Neural cell (in vitro differentiated cells): ENCODE measurements around the gene DPAGT1. TPM values are rescaled to one million over a fixed set of nuclear protein-coding genes. Genes with fewer than 3 reads are reported as not detected.

ENCODE experiments used
- H2AFZ ChIP-seq: fragments of 200-600, 300-800 bp; sonication (generic), shearing (Covaris generic); 2 replicates; pipeline ENCODE4 v1.6.0; 2014; ENCODE audit warnings: low read depth, mild to moderate bottlenecking, antibody characterized with exemption, low read length, moderate library complexity
- H3F3A ChIP-seq: fragments of 200-600 bp; shearing (Covaris generic); 2 replicates; pipeline ENCODE4 v1.6.1; 2016; ENCODE audit warnings: mild to moderate bottlenecking, moderate library complexity, mixed read lengths, antibody characterized with exemption, low read length; ENCODE audit not compliant: insufficient read depth, poor library complexity, severe bottlenecking
- H3K27ac ChIP-seq: fragments of 200-600, 300-800 bp; sonication (generic), shearing (Covaris generic); 2 replicates; pipeline ENCODE4 v1.5.1; 2014; ENCODE audit warnings: mild to moderate bottlenecking, low read length, moderate library complexity
- H3K27me3 ChIP-seq: fragments of 300-800, 200-600 bp; sonication (generic), shearing (Covaris generic); 2 replicates; pipeline ENCODE4 v1.6.0; 2014; ENCODE audit warnings: mild to moderate bottlenecking, low read depth, low read length, moderate library complexity; ENCODE audit not compliant: insufficient read depth
- H3K36me3 ChIP-seq: fragments of 300-800, 200-600 bp; sonication (generic), shearing (Covaris generic); 2 replicates; pipeline ENCODE4 v1.5.1; 2014; ENCODE audit warnings: mild to moderate bottlenecking, antibody characterized with exemption, low read length, moderate library complexity; ENCODE audit not compliant: insufficient read depth
- H3K4me2 ChIP-seq: fragments of 300-800, 200-600 bp; sonication (generic), shearing (Covaris generic); 2 replicates; pipeline ENCODE4 v1.6.0; 2014; ENCODE audit warnings: mild to moderate bottlenecking, low read length
- H3K4me3 ChIP-seq: fragments of 300-800, 200-600 bp; sonication (generic), shearing (Covaris generic); 2 replicates; pipeline ENCODE4 v1.5.1; 2014; ENCODE audit warnings: mild to moderate bottlenecking, low read length, moderate library complexity
- H3K79me2 ChIP-seq: fragments of 200-600 bp; shearing (Covaris generic); replicated peaks from 2 replicates; pipeline ENCODE4 v1.6.0; 2014; ENCODE audit warnings: mild to moderate bottlenecking, low read length, moderate library complexity; ENCODE audit not compliant: insufficient read depth
- H3K9ac ChIP-seq: fragments of 300-800, 200-600 bp; sonication (generic), shearing (Covaris generic); 2 replicates; pipeline ENCODE4 v1.6.1; 2016; ENCODE audit warnings: mild to moderate bottlenecking, low read length, mixed read lengths
- H3K9me2 ChIP-seq: fragments of 200-600 bp; shearing (Covaris generic); 2 replicates; pipeline ENCODE4 v1.6.1; 2016; ENCODE audit warnings: mild to moderate bottlenecking, low read length, mixed read lengths; ENCODE audit not compliant: insufficient read depth
- H3K9me3 ChIP-seq: fragments of 200-600, 300-800 bp; sonication (generic), shearing (Covaris generic); 2 replicates; pipeline ENCODE4 v1.6.1; 2016; ENCODE audit warnings: mild to moderate bottlenecking, mixed run types, low read length, moderate library complexity, mixed read lengths
- H4K20me1 ChIP-seq: fragments of 200-600 bp; shearing (Covaris generic); 2 replicates; pipeline ENCODE4 v1.6.1; 2016; ENCODE audit warnings: mild to moderate bottlenecking, mixed run types; ENCODE audit not compliant: insufficient read depth
- CTCF ChIP-seq: fragments of 450-650 bp; IDR thresholded peaks from 2 replicates; pipeline ENCODE4 v1.5.1; 2014; ENCODE audit warnings: antibody characterized with exemption, mild to moderate bottlenecking, moderate library complexity; ENCODE audit not compliant: poor library complexity, severe bottlenecking
- EP300 ChIP-seq: fragments of 450-650 bp; conservative IDR thresholded peaks from 2 replicates; pipeline ENCODE4 v1.6.1; 2014; ENCODE audit warnings: antibody characterized with exemption, mild to moderate bottlenecking, moderate library complexity; ENCODE audit not compliant: poor library complexity, severe bottlenecking
- EZH2 ChIP-seq: fragments of 200-600, 300-800 bp; shearing (Covaris generic), sonication (generic); IDR thresholded peaks from 2 replicates; pipeline ENCODE4 v1.6.1; 2014; ENCODE audit warnings: antibody characterized with exemption, low read length, borderline replicate concordance, mild to moderate bottlenecking; ENCODE audit not compliant: insufficient read depth, poor library complexity, severe bottlenecking
- MXI1 ChIP-seq: fragments of 450-650 bp; conservative IDR thresholded peaks from 2 replicates; pipeline ENCODE4 v1.6.1; 2014; ENCODE audit warnings: antibody characterized with exemption, mild to moderate bottlenecking; ENCODE audit not compliant: poor library complexity, severe bottlenecking
- POLR2AphosphoS5 ChIP-seq: IDR thresholded peaks from 2 replicates; pipeline ENCODE4 v1.6.1; 2012
- RAD21 ChIP-seq: fragments of 450-650 bp; conservative IDR thresholded peaks from 2 replicates; pipeline ENCODE4 v1.6.1; 2014; ENCODE audit warnings: antibody characterized with exemption, mild to moderate bottlenecking, moderate library complexity
- SMC3 ChIP-seq: fragments of 450-650 bp; conservative IDR thresholded peaks from 2 replicates; pipeline ENCODE4 v1.6.1; 2014; ENCODE audit warnings: antibody characterized with exemption, mild to moderate bottlenecking, moderate library complexity; ENCODE audit not compliant: poor library complexity
- TAF1 ChIP-seq: IDR thresholded peaks from 2 replicates; pipeline ENCODE4 v1.6.1; 2012; ENCODE audit warnings: low read depth
- polyA plus RNA-seq: library from polyadenylated mRNA; depleted of rRNA; stranded (reverse); fragments of >200 nt; gene quantifications from 2 replicates; pipeline ENCODE4 v1.2.3, GENCODE V29; 2014
- TF ChIP-seq, protein P1 (sequence below): IDR thresholded peaks from 2 replicates; pipeline ENCODE4 v1.6.1; 2012; ENCODE audit warnings: borderline replicate concordance

The DPAGT1 gene
- polyA plus RNA-seq, 1 donor from 2014 or later: 9.8 TPM

- Histone ChIP-seq H3K9me3 (no peaks in the 10 kb centered on the region), H3F3A (no peaks in the 10 kb centered on the region), H3K4me2 (no peak overlapping the region), H3K9me2 (no peaks in the 10 kb centered on the region), H3K9ac (no peak overlapping the region), H3K27me3 (no peaks in the 10 kb centered on the region), H3K27ac (no peak overlapping the region), H2AFZ (no peak overlapping the region), H3K79me2 (no peaks in the 10 kb centered on the region), H4K20me1 (no peaks in the 10 kb centered on the region), H3K4me3 (no peak overlapping the region), H3K36me3 (peaks cover 10% of the 10 kb centered on the region)
- TF ChIP-seq MXI1 (no peak), SMC3 (no peak), EZH2 (no peak), TAF1 (no peak), POLR2AphosphoS5 (no peak), EP300 (no peak), CTCF (no peak), RAD21 (no peak)
- TF ChIP-seq, protein P1, sequence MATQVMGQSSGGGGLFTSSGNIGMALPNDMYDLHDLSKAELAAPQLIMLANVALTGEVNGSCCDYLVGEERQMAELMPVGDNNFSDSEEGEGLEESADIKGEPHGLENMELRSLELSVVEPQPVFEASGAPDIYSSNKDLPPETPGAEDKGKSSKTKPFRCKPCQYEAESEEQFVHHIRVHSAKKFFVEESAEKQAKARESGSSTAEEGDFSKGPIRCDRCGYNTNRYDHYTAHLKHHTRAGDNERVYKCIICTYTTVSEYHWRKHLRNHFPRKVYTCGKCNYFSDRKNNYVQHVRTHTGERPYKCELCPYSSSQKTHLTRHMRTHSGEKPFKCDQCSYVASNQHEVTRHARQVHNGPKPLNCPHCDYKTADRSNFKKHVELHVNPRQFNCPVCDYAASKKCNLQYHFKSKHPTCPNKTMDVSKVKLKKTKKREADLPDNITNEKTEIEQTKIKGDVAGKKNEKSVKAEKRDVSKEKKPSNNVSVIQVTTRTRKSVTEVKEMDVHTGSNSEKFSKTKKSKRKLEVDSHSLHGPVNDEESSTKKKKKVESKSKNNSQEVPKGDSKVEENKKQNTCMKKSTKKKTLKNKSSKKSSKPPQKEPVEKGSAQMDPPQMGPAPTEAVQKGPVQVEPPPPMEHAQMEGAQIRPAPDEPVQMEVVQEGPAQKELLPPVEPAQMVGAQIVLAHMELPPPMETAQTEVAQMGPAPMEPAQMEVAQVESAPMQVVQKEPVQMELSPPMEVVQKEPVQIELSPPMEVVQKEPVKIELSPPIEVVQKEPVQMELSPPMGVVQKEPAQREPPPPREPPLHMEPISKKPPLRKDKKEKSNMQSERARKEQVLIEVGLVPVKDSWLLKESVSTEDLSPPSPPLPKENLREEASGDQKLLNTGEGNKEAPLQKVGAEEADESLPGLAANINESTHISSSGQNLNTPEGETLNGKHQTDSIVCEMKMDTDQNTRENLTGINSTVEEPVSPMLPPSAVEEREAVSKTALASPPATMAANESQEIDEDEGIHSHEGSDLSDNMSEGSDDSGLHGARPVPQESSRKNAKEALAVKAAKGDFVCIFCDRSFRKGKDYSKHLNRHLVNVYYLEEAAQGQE: no peak
Measured at GRCh38 chr11:119048644-119049043, 53.0 kb downstream of the DPAGT1 start.

DNA sequence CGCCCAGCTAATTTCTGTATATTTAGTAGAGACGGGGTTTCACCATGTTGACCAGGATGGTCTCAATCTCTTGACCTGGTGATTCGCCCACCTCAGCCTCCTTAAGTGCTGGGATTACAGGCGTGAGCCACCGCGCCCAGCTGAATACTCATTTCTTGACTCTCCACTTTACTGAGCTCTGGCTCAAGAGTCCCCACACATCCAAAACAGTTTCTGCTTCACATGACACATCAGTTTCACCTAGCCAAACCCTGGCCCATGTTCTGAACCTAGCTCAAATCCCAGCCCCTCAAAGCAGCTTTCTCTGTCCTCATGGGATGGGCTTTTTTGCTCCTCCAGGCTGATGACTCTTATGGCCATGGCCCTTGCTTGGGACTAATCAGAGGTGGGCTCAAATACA lies 54.4 kb downstream of the DPAGT1 start:
- Histone ChIP-seq H3K4me2 (no peak overlapping the region), H3F3A (no peaks in the 10 kb centered on the region), H3K27ac (no peak overlapping the region), H3K27me3 (no peaks in the 10 kb centered on the region), H3K9me2 (no peaks in the 10 kb centered on the region), H3K36me3 (peaks cover 9% of the 10 kb centered on the region), H4K20me1 (no peaks in the 10 kb centered on the region), H2AFZ (no peak overlapping the region), H3K4me3 (no peak overlapping the region), H3K9ac (no peak overlapping the region), H3K79me2 (no peaks in the 10 kb centered on the region), H3K9me3 (no peaks in the 10 kb centered on the region)
- TF ChIP-seq MXI1 (no peak), RAD21 (no peak)
- TF ChIP-seq, protein P1: no peak

Other genes with a start within 250 kb of the DPAGT1 start
- gene CXCR5, start 218.0 kb downstream of the DPAGT1 start, polyA plus RNA-seq: not detected in 2 replicates
- gene BCL9L, start 175.9 kb downstream of the DPAGT1 start, polyA plus RNA-seq: 1.1 and 1.5 TPM in 2 replicates
- 0.38 TPM in 1 of 2 replicates, not detected in the other for gene UPK2, start 145.6 kb downstream of the DPAGT1 start, polyA plus RNA-seq
- gene FOXR1, start 130.1 kb downstream of the DPAGT1 start, polyA plus RNA-seq: not detected in 2 replicates
- 69.9 and 70.3 TPM in 2 replicates for gene CENATAC, start 103.7 kb downstream of the DPAGT1 start, polyA plus RNA-seq
- 1,615 and 1,728 TPM in 2 replicates for gene RPS25, start 83.5 kb downstream of the DPAGT1 start, polyA plus RNA-seq
- 271 and 276 TPM in 2 replicates for gene TRAPPC4, start 83.1 kb downstream of the DPAGT1 start, polyA plus RNA-seq
- 23.5 and 25.8 TPM in 2 replicates for gene SLC37A4, start 71.0 kb downstream of the DPAGT1 start, polyA plus RNA-seq
- gene HYOU1, start 44.6 kb downstream of the DPAGT1 start, polyA plus RNA-seq: 68.4 and 74.6 TPM in 2 replicates
- gene VPS11, start 34.0 kb downstream of the DPAGT1 start, polyA plus RNA-seq: 24.1 and 24.8 TPM in 2 replicates
- 12.7 and 15.9 TPM in 2 replicates for gene HMBS, start 17.0 kb downstream of the DPAGT1 start, polyA plus RNA-seq
- gene C2CD2L, start 5.5 kb upstream of the DPAGT1 start, polyA plus RNA-seq: 13.6 and 21.6 TPM in 2 replicates
- 50.0 and 58.8 TPM in 2 replicates for gene HINFP, start 19.7 kb upstream of the DPAGT1 start, polyA plus RNA-seq
- gene ABCG4, start 47.2 kb upstream of the DPAGT1 start, polyA plus RNA-seq: 1.5 and 3.0 TPM in 2 replicates
- 0.60 and 1.6 TPM in 2 replicates for gene NLRX1, start 66.9 kb upstream of the DPAGT1 start, polyA plus RNA-seq
- not detected in 2 replicates for gene NHERF4, start 83.6 kb upstream of the DPAGT1 start, polyA plus RNA-seq
- gene CBL, start 104.5 kb upstream of the DPAGT1 start, polyA plus RNA-seq: 10.5 and 10.7 TPM in 2 replicates
- gene MCAM, start 215.3 kb upstream of the DPAGT1 start, polyA plus RNA-seq: 7.5 and 12.5 TPM in 2 replicates
- gene RNF26, start 232.7 kb upstream of the DPAGT1 start, polyA plus RNA-seq: 1.9 and 2.6 TPM in 2 replicates
- not detected in 2 replicates for gene C1QTNF5, start 239.0 kb upstream of the DPAGT1 start, polyA plus RNA-seq
- not detected in 2 replicates for gene MFRP, start 244.9 kb upstream of the DPAGT1 start, polyA plus RNA-seq